ENCODE results near the gene MAGI2.

DNA sequence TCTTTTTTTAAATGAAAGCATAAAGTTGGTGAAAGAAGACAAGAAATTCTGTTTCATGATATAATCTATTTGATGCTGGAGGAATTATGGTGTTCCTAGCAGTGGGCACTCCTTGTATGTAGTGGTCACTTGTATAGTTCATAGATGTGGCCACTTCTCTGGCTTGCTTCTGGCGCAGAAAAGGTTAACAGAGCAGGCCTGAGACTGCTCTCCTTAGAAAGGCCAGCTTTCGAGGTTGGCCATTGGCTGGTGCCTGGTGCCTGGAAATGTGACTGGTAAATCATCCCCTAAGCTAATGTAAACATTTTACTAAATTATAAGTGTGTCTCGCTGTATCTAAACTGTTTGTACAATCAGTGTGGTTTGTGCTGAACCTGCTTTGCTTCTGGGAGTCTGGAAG lies 1378.8 kb downstream of the MAGI2 start:
- TF ChIP-seq, protein P1, sequence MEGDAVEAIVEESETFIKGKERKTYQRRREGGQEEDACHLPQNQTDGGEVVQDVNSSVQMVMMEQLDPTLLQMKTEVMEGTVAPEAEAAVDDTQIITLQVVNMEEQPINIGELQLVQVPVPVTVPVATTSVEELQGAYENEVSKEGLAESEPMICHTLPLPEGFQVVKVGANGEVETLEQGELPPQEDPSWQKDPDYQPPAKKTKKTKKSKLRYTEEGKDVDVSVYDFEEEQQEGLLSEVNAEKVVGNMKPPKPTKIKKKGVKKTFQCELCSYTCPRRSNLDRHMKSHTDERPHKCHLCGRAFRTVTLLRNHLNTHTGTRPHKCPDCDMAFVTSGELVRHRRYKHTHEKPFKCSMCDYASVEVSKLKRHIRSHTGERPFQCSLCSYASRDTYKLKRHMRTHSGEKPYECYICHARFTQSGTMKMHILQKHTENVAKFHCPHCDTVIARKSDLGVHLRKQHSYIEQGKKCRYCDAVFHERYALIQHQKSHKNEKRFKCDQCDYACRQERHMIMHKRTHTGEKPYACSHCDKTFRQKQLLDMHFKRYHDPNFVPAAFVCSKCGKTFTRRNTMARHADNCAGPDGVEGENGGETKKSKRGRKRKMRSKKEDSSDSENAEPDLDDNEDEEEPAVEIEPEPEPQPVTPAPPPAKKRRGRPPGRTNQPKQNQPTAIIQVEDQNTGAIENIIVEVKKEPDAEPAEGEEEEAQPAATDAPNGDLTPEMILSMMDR (IDR thresholded peaks at IDR 0.05; ENCODE audit: low read depth, low read length, poor library complexity, severe bottlenecking) = no peak
- no peak for TF ChIP-seq EZH2phosphoT487 (IDR thresholded peaks at IDR 0.05; ENCODE audit: borderline replicate concordance, low read length)
